Measurements from ENCODE around the gene KRIT1. TPM values are rescaled to one million over a fixed set of nuclear protein-coding genes. Genes with fewer than 3 reads are reported as not detected.
"Not testable (repeated sequence)": the region's sequence is repeated elsewhere in the genome, so short reads cannot be mapped to it uniquely, and the experiment has no call there.

KRIT1 gene
- total and polyA plus RNA-seq, 8 donors, result 4.1 to 249 (median 34.2) TPM

DNA sequence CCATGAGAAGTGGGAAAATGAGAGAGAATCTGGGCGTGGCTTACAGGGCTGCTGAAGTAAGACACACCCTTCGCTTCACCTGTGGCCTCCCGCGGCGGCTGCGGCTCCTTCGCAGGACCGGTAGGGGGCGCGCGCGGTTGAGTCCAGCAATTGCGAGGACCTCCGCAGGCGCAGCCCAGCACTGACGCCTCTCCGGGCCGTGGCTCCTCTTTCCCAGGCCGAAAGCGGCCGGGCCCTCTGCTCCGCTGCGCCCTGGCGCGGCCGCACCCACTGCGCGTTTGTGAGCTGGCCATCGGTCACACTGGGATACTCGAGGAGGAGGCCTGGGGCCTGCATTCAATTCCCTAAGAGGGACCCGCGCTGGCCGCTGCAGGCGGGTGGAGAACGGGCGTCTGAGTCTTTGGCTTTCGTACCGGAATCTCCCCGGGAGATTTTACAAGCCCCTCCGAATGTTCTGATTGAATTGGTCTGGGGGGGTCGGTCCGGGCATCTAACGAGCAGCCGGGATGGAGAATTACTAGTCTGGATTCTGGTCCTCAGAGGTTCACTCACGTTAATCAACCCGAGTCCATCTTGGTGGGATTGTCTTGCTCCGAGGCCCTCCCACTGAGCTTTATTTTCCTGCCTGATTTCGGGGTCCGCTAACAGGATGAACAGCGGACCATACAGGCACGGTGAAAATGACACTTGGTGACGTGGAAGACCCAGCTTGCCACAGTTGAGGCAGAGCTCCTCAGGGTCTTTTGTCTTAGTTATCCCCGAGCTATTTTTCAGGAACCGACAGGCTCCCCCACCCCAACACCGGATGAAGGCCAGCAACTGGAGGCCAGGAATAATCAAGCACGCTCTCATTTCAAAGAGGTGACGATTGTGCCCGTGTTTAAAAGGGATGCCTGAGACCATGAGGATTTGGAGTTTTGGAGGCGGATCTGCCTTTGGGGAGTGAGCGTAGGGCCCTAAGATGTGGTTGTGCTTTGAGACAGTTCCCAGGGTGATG lies 66.5 kb downstream of the KRIT1 start, which contains the start of gene LRRD1:
Gene LRRD1, minus strand, starts transcription at position 215 of the 997 bp plus-strand sequence. CDS start 13,940 bp downstream, outside the sequence.
- no peak for TF ChIP-seq EP300 (IDR thresholded peaks at IDR 0.05)
- TF ChIP-seq POLR2AphosphoS5 (IDR thresholded peaks at IDR 0.05), result peak; percentile 33 to 74 (median 55)
- no peak for TF ChIP-seq POLR2A (IDR thresholded peaks at IDR 0.05)
- TF ChIP-seq CTCF (IDR thresholded peaks at IDR 0.05), result peak in 5 of 7 experiments; percentile 88 to 99 (median 95)
- Histone ChIP-seq H3K36me3 (no peaks in the 10 kb centered on the region), H3K9me3 (peaks cover 0 to 6% (median 0%) of the 10 kb centered on the region in 4 donors), H3K27ac (peak within 1 kb of the TSS; percentile 65 to 86 (median 83)), H3K27me3 (no peaks in the 10 kb centered on the region), H3K4me3 (peak within 1 kb of the TSS; percentile 50 to 57 (median 51)), H3K4me1 (peaks cover 0 to 18% (median 9%) of the 10 kb centered on the region in 4 donors)
- intact Hi-C loops (cut with DNase I; ENCODE audit: low total_unique reads), result no loop called here
- peak; percentile 94 to 97 for DNase-seq
- 9 to 12% (median 10%) methylated on average over 40 to 60 of the region's 60 CpGs for WGBS, 5 donors

GRCh38 chr7:92177362-92177761 lies 68.4 kb downstream of the KRIT1 start:
- TF ChIP-seq POLR2A (IDR thresholded peaks at IDR 0.05) (no peak), POLR2AphosphoS5 (IDR thresholded peaks at IDR 0.05) (no peak), EP300 (IDR thresholded peaks at IDR 0.05) (no peak), CTCF (IDR thresholded peaks at IDR 0.05) (no peak)
- H3K4me3 ChIP-seq, result no peak overlapping the region
- no peaks in the 10 kb centered on the region for H3K9me3 ChIP-seq
- H3K36me3 ChIP-seq, result no peaks in the 10 kb centered on the region
- H3K4me1 ChIP-seq, result peaks cover 0 to 18% (median 9%) of the 10 kb centered on the region in 4 donors
- H3K27ac ChIP-seq, result no peak overlapping the region
- peak in 1 of 2 donors; percentile 1 for DNase-seq
- intact Hi-C loops (cut with DNase I; ENCODE audit: low total_unique reads), result no loop called here
- no peaks in the 10 kb centered on the region for H3K27me3 ChIP-seq

- H3K27me3 ChIP-seq; intact Hi-C loops (cut with DNase I; ENCODE audit: low total_unique reads); H3K4me3 ChIP-seq; H3K9me3 ChIP-seq; H3K36me3 ChIP-seq; H3K4me1 ChIP-seq; H3K27ac ChIP-seq; DNase-seq: not testable (repeated sequence)
- WGBS, 5 donors, result 78 to 92% (median 87%) methylated on average over 2 of the region's 2 CpGs
Measured at GRCh38 chr7:92169529-92169928, 76.2 kb downstream of the KRIT1 start.

GRCh38 chr7:92161271-92161670 lies 84.4 kb downstream of the KRIT1 start:
- no peak overlapping the region for H3K4me3 ChIP-seq
- H3K4me1 ChIP-seq, result no peaks in the 10 kb centered on the region
- 78 to 94% (median 90%) methylated on average over 1 of the region's 1 CpG for WGBS, 5 donors
- H3K36me3 ChIP-seq, result no peaks in the 10 kb centered on the region
- H3K27me3 ChIP-seq, result no peaks in the 10 kb centered on the region
- intact Hi-C loops (cut with DNase I; ENCODE audit: low total_unique reads), result no loop called here
- TF ChIP-seq CTCF (IDR thresholded peaks at IDR 0.05), result no peak
- TF ChIP-seq EP300 (IDR thresholded peaks at IDR 0.05), result no peak
- TF ChIP-seq POLR2A (IDR thresholded peaks at IDR 0.05), result no peak
- TF ChIP-seq POLR2AphosphoS5 (IDR thresholded peaks at IDR 0.05), result no peak
- no peaks in the 10 kb centered on the region for H3K9me3 ChIP-seq
- H3K27ac ChIP-seq, result no peak overlapping the region
- DNase-seq, result no peak

Data from stomach (tissue), 9 donors.